SH-SY5Y (cell line): ENCODE results near the gene KIAA1328.

Experiments used
- GATA2 ChIP-seq: IDR thresholded peaks from 2 replicates; pipeline ENCODE4 v1.6.1; 2011; ENCODE audit warnings: mild to moderate bottlenecking, low read depth, low read length
- GATA3 ChIP-seq: IDR thresholded peaks from 2 replicates; pipeline ENCODE4 v1.6.1; 2011; ENCODE audit warnings: low read depth, mild to moderate bottlenecking, low read length, moderate library complexity

- TF ChIP-seq GATA3 (no peak), GATA2 (no peak)
Measured at GRCh38 chr18:37173384-37173783, 344.5 kb downstream of the KIAA1328 start.
